Uterus (tissue), 2 donors: ENCODE measurements around the gene ZNF146.

Source experiments
- CTCF ChIP-seq, 4 experiments: fragments of 200-600 bp in 2 of 4; fragments of 450-650 bp in 2 of 4; sonication (generic) in 2 of 4; IDR thresholded peaks; one replicate each; pipeline ENCODE4 v1.5.1; 2016 to 2019; ENCODE audit warnings: antibody characterized with exemption in 4 of 4, mild to moderate bottlenecking in 2 of 4, moderate library complexity in 1 of 4
- POLR2A ChIP-seq, 2 donors: fragments of 450-650 bp; IDR thresholded peaks; one replicate each; pipeline ENCODE4 v1.6.1; 2016; ENCODE audit warnings: antibody characterized with exemption in 2 of 2, mild to moderate bottlenecking in 1 of 2, moderate library complexity in 1 of 2

GRCh38 chr19:36255316-36255715, 40.4 kb downstream of the ZNF146 start:
- TF ChIP-seq POLR2A (IDR thresholded peaks at IDR 0.05) (no peak), CTCF (IDR thresholded peaks at IDR 0.05) (no peak)
